Cardiac muscle cell (in vitro differentiated cells and primary cell): Measurements from ENCODE around the gene TCEAL5. TPM values are rescaled to one million over a fixed set of nuclear protein-coding genes. Genes with fewer than 3 reads are reported as not detected.
"Not testable (repeated sequence)": the region's sequence is repeated elsewhere in the genome, so short reads cannot be mapped to it uniquely, and the experiment has no call there.

Source experiments
- DNase-seq, 2 donors: peaks; one replicate each; pipeline versions ENCODE4 v3.0.0 to v3.0.0-alpha.2; 2010 to 2017; ENCODE audit warnings: low read depth in 1 of 2, low spot score in 1 of 2
- H3K27ac ChIP-seq: fragments of 200-600 bp; sonication (generic); 2 replicates; pipeline ENCODE4 v1.5.1; 2016
- H3K27me3 ChIP-seq: fragments of 200-600 bp; sonication (generic); 2 replicates; pipeline ENCODE4 v1.6.0; 2016; ENCODE audit warnings: control low read depth
- H3K36me3 ChIP-seq: fragments of 200-600 bp; sonication (generic); 2 replicates; pipeline ENCODE4 v1.5.1; 2016; ENCODE audit warnings: control low read depth
- H3K4me1 ChIP-seq: fragments of 200-600 bp; sonication (generic); 2 replicates; pipeline ENCODE4 v1.8.1; 2017; ENCODE audit warnings: low read depth, mild to moderate bottlenecking, mixed run types
- H3K4me3 ChIP-seq: fragments of 200-600 bp; sonication (generic); 2 replicates; pipeline ENCODE4 v1.5.1; 2016; ENCODE audit warnings: mild to moderate bottlenecking
- H3K9me3 ChIP-seq: fragments of 200-600 bp; sonication (generic); 2 replicates; pipeline ENCODE4 v1.5.1; 2017; ENCODE audit warnings: low read depth, mild to moderate bottlenecking, control low read depth
- CTCF ChIP-seq: IDR thresholded peaks from 2 replicates; pipeline ENCODE4 v1.5.1; 2012; ENCODE audit warnings: low read depth, mild to moderate bottlenecking, low read length
- polyA plus RNA-seq: library from polyadenylated mRNA; unstranded; fragments of >200 nt; fragmentation: Nextera tagmentation; extraction: Ambion mirVana; gene quantifications from 2 replicates; pipeline ENCODE4 v1.2.1, GENCODE V29; 2016
- total RNA-seq: library from RNA; depleted of rRNA; stranded (reverse); fragments of >200 nt; gene quantifications from 2 replicates; pipeline ENCODE4 v1.2.3, GENCODE V29; 2016

Gene TCEAL5
- total and polyA plus RNA-seq, 2 experiments from 2014 or later, result 0.15 to 1.3 TPM

- no peak overlapping the region for H3K27ac ChIP-seq
- no peaks in the 10 kb centered on the region for H3K4me1 ChIP-seq
- H3K4me3 ChIP-seq, result no peak overlapping the region
- no peaks in the 10 kb centered on the region for H3K36me3 ChIP-seq
- no peaks in the 10 kb centered on the region for H3K9me3 ChIP-seq
- DNase-seq, result no peak
- no peak for TF ChIP-seq CTCF
- H3K27me3 ChIP-seq, result no peaks in the 10 kb centered on the region
Measured at GRCh38 chrX:103233263-103233662, 43.3 kb downstream of the TCEAL5 start.

- not testable (repeated sequence) for H3K27me3 ChIP-seq, DNase-seq, H3K9me3 ChIP-seq, H3K27ac ChIP-seq, H3K4me3 ChIP-seq, H3K36me3 ChIP-seq, H3K4me1 ChIP-seq
Measured at GRCh38 chrX:103225918-103226317, 50.6 kb downstream of the TCEAL5 start.

Other genes with a start within 250 kb of the TCEAL5 start
- gene BEX1, start 212.6 kb downstream of the TCEAL5 start, total RNA-seq, result 102 and 179 TPM in 2 replicates
- 96.5 and 166 TPM in 2 replicates for gene BEX1, start 212.6 kb downstream of the TCEAL5 start, polyA plus RNA-seq
- 0.27 and 0.46 TPM in 2 replicates for gene NXF3, start 183.6 kb downstream of the TCEAL5 start, total RNA-seq
- gene NXF3, start 183.6 kb downstream of the TCEAL5 start, polyA plus RNA-seq, result not detected in 2 replicates
- 244 and 245 TPM in 2 replicates for gene BEX4, start 61.6 kb downstream of the TCEAL5 start, total RNA-seq
- 577 and 588 TPM in 2 replicates for gene BEX4, start 61.6 kb downstream of the TCEAL5 start, polyA plus RNA-seq
- gene TCEAL8, start 21.6 kb downstream of the TCEAL5 start, total RNA-seq, result 212 and 239 TPM in 2 replicates
- gene TCEAL8, start 21.6 kb downstream of the TCEAL5 start, polyA plus RNA-seq, result 314 and 379 TPM in 2 replicates
- 113 and 142 TPM in 2 replicates for gene BEX2, start 34.2 kb upstream of the TCEAL5 start, total RNA-seq
- gene BEX2, start 34.2 kb upstream of the TCEAL5 start, polyA plus RNA-seq, result 169 and 188 TPM in 2 replicates
- 3.5 and 7.0 TPM in 2 replicates for gene TCEAL7, start 53.5 kb upstream of the TCEAL5 start, total RNA-seq
- gene TCEAL7, start 53.5 kb upstream of the TCEAL5 start, polyA plus RNA-seq, result 7.9 and 9.0 TPM in 2 replicates
- gene TCEAL9, start 79.8 kb upstream of the TCEAL5 start, total RNA-seq, result 132 and 171 TPM in 2 replicates
- gene TCEAL9, start 79.8 kb upstream of the TCEAL5 start, polyA plus RNA-seq, result 287 and 422 TPM in 2 replicates
- 1,498 and 1,502 TPM in 2 replicates for gene BEX3, start 99.8 kb upstream of the TCEAL5 start, total RNA-seq
- 2,140 and 2,284 TPM in 2 replicates for gene BEX3, start 99.8 kb upstream of the TCEAL5 start, polyA plus RNA-seq
- gene RAB40A, start 242.7 kb upstream of the TCEAL5 start, total RNA-seq, result 0.42 and 2.4 TPM in 2 replicates
- gene RAB40A, start 242.7 kb upstream of the TCEAL5 start, polyA plus RNA-seq, result 1.9 and 2.9 TPM in 2 replicates